Erythroblast (primary cell): ENCODE results near the gene MAST2.

ENCODE experiments used
- GATA1 ChIP-seq: IDR thresholded peaks from 2 replicates; pipeline ENCODE4 v1.6.1; 2011; ENCODE audit warnings: low read depth, mild to moderate bottlenecking, control low read depth, low read length, moderate library complexity
- POLR2A ChIP-seq: IDR thresholded peaks from 2 replicates; pipeline ENCODE4 v1.6.1; 2011; ENCODE audit warnings: mild to moderate bottlenecking, low read length

DNA sequence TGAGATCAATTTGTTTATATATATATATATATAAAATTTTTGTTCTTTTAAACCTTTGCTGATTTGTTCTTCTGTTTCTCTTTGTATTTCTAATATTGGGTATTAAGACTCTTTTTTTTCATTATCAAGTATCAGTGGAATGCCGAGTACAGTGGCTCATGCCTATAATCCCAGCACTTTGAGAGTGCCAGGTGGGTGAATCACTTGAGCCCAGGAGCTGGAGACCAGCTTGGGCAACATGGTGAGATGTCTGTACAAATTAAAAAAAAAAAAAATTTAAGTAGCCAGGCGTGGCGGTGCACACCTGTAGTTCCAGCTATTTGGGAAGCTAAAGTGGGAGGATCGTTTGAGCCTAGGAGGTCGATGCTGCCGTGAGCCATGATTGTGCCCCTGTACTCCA is 67.1 kb downstream of the MAST2 start:
- TF ChIP-seq POLR2A (no peak), GATA1 (no peak)
